ENCODE data around the gene FTH1. TPM values are rescaled to one million over a fixed set of nuclear protein-coding genes. Genes with fewer than 3 reads are reported as not detected.

The FTH1 gene
- total and polyA plus RNA-seq, 2 of the 8 experiments (the other 6 are each of a cell fraction or from before 2014, with no cell fraction given), result 1,153 to 1,461 TPM

DNA sequence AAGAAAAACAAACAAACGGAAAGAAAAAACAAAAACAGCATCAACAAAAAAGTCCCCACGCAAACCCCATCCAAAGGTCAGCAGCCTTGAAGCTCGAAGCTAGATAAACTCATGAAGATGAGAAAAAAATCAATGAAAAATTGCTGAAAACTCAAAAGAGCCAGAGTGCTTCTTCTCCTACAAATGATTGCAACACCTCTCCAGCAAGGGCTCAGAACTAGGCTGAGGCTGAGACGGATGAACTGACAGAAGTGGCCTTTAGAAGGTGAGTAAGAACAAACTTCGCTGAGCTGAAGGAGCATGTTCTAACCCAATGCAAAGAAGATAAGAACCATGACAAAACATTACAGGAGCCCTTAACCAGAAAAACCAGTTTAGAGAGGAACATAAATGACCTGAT lies 18.4 kb upstream of the FTH1 start:
- CTCF ChIA-PET (ENCODE audit: partially characterized antibody), result interaction anchor here (0.6 to 1.9 kb wide), 12 partner anchors 9 to 122 kb away, joined by 3 to 7 read pairs (median 3); no protein-coding TSS in a partner anchor
- POLR2A ChIA-PET (ENCODE audit: partially characterized antibody), result interaction anchor here (1.1 to 5.8 kb wide), 3 partner anchors 13 to 19 kb away, joined by 5 to 37 read pairs (median 9); partner anchors contain the start of gene FTH1
- TF ChIP-seq EGR1 (IDR thresholded peaks at IDR 0.05; ENCODE audit: borderline replicate concordance, low read depth, low read length) (no peak), SP2 (IDR thresholded peaks at IDR 0.05; ENCODE audit: low read length) (no peak), TBP (IDR thresholded peaks at IDR 0.05; ENCODE audit: low read depth, low read length) (no peak), BACH1 (IDR thresholded peaks at IDR 0.05; ENCODE audit: low read length) (no peak), BRCA1 (IDR thresholded peaks at IDR 0.05; ENCODE audit: low read depth, low read length) (no peak), BCL11A (IDR thresholded peaks at IDR 0.05; ENCODE audit: low read depth in 2 of 2, low read length in 2 of 2) (no peak), GABPA (IDR thresholded peaks at IDR 0.05; ENCODE audit: borderline replicate concordance, insufficient read depth, low read length) (no peak), SIX5 (IDR thresholded peaks at IDR 0.05; ENCODE audit: low read depth, low read length) (no peak), NRF1 (IDR thresholded peaks at IDR 0.05; ENCODE audit: low read depth, low read length) (no peak), TEAD4 (IDR thresholded peaks at IDR 0.05; ENCODE audit: low read depth, low read length) (no peak), SP1 (IDR thresholded peaks at IDR 0.05; ENCODE audit: low read depth, low read length) (no peak), HDAC2 (IDR thresholded peaks at IDR 0.05; ENCODE audit: borderline replicate concordance in 1 of 2, low read depth in 2 of 2, low read length in 2 of 2) (no peak), PHF8 (conservative IDR thresholded peaks at IDR 0.05; ENCODE audit: low read depth, low read length) (no peak), KDM1A (IDR thresholded peaks at IDR 0.05; ENCODE audit: borderline replicate concordance, low read length) (no peak)

More for the DNA sequence above, 18.4 kb upstream of the FTH1 start:
- 85% methylated on average over 5 of the region's 5 CpGs; no CpG with 5 or more reads in 1 of the 2 experiments for WGBS, 2 experiments (ENCODE audit: extremely low coverage in 1 of 2, insufficient coverage in 1 of 2, insufficient read length in 1 of 2, insufficient replicate concordance in 2 of 2, low coverage in 1 of 2, low lambda C conversion rate in 2 of 2, missing lambda C conversion rate in 1 of 2)
- no peak overlapping the region for H3K18ac ChIP-seq (ENCODE audit: extremely low read depth, low read length)
- no peak overlapping the region for H4K91ac ChIP-seq (replicated peaks; ENCODE audit: insufficient read length, low read length)
- no peak overlapping the region for H3K14ac ChIP-seq (ENCODE audit: insufficient read length)
- peaks cover 0 to 2% (median 0%) of the 10 kb centered on the region in 4 experiments; a peak in 1 of 7 replicates for H3K4me1 ChIP-seq (replicated peaks in 1 of 4; ENCODE audit: control insufficient read depth in 3 of 4, insufficient read depth in 4 of 4, low read length in 3 of 4)
- FAIRE-seq, result no peak
- H3K4me3 ChIP-seq (ENCODE audit: extremely low read depth in 1 of 4, insufficient read depth in 2 of 4, low read depth in 3 of 4, low read length in 4 of 4), result no peak overlapping the region
- no peak overlapping the region for H3K27ac ChIP-seq (ENCODE audit: low read depth, low read length)
- H3K56ac ChIP-seq (replicated peaks; ENCODE audit: insufficient read length, low read depth, low read length), result no peak overlapping the region
- no peak overlapping the region for H2AK5ac ChIP-seq (ENCODE audit: low read depth, low read length)
- H3K23ac ChIP-seq (ENCODE audit: insufficient read length), result no peak overlapping the region
- H3K9ac ChIP-seq (replicated peaks in 1 of 4; ENCODE audit: extremely low read depth in 1 of 4, low read depth in 3 of 4, low read length in 3 of 4), result no peak overlapping the region
- H3K23me2 ChIP-seq (ENCODE audit: low read depth, low read length), result no peaks in the 10 kb centered on the region
- H2BK120ac ChIP-seq (replicated peaks; ENCODE audit: low read depth, low read length), result no peak overlapping the region
- no peaks in the 10 kb centered on the region for H3K36me3 ChIP-seq (ENCODE audit: control insufficient read depth in 2 of 4, insufficient read depth in 4 of 4, low read length in 3 of 4)
- no peak overlapping the region for H2BK5ac ChIP-seq (ENCODE audit: low read depth, low read length)
- H2BK15ac ChIP-seq (ENCODE audit: low read length), result no peak overlapping the region
- H4K20me1 ChIP-seq (replicated peaks in 1 of 2; ENCODE audit: control insufficient read depth in 1 of 2, insufficient read depth in 2 of 2, low read length in 2 of 2), result no peaks in the 10 kb centered on the region
- H2BK12ac ChIP-seq (ENCODE audit: low read depth, low read length), result no peak overlapping the region
- H2AFZ ChIP-seq (ENCODE audit: low read length), result no peak overlapping the region
- no peaks in the 10 kb centered on the region for H3K79me2 ChIP-seq (ENCODE audit: control insufficient read depth in 1 of 2, insufficient read depth in 2 of 2, low read length in 2 of 2)
- H3K9me3 ChIP-seq (ENCODE audit: insufficient read depth in 2 of 2, low read depth in 1 of 2, low read length in 1 of 2), result peaks cover 3 to 4% of the 10 kb centered on the region in 2 experiments; a peak in 1 of 4 replicates
- no peak overlapping the region for H4K8ac ChIP-seq (ENCODE audit: extremely low read depth, insufficient read depth, low read length)
- H3K27me3 ChIP-seq (replicated peaks in 1 of 4; ENCODE audit: control insufficient read depth in 3 of 4, extremely low read depth in 1 of 4, insufficient read depth in 3 of 4, low read length in 3 of 4), result peaks cover 6 to 17% (median 11%) of the 10 kb centered on the region in 4 experiments; a peak in 5 of 7 replicates
- no peaks in the 10 kb centered on the region for H3K79me1 ChIP-seq (ENCODE audit: low read depth, low read length)
- no peak overlapping the region for H2BK20ac ChIP-seq (ENCODE audit: low read length)
- H4K5ac ChIP-seq (ENCODE audit: insufficient read length, low read depth, low read length), result no peak overlapping the region
- no peak overlapping the region for H3K4ac ChIP-seq (replicated peaks; ENCODE audit: insufficient read length, low read depth, low read length)
- H3K4me2 ChIP-seq (ENCODE audit: insufficient read depth in 1 of 2, low read depth in 2 of 2, low read length in 2 of 2), result no peak overlapping the region
- no peak for DNase-seq (ENCODE audit: low read depth in 1 of 2, low spot score in 2 of 2)

Measured in H1 (cell line).